Nephron (organoid): ENCODE measurements around the gene SLC28A3.

ENCODE experiments used
- H3K27ac Mint-ChIP-seq, 3 experiments: 2 replicates each; pipeline ENCODE4 v1.8.0; 2020; ENCODE audit warnings: mixed read lengths in 3 of 3, mild to moderate bottlenecking in 2 of 3, moderate library complexity in 1 of 3
- H3K27me3 Mint-ChIP-seq: 2 replicates; pipeline ENCODE4 v1.8.0; 2021; ENCODE audit warnings: low read depth, mild to moderate bottlenecking, moderate library complexity, mixed read lengths
- H3K36me3 Mint-ChIP-seq: 2 replicates; pipeline ENCODE4 v1.8.0; 2020; ENCODE audit warnings: low read depth, mixed read lengths
- H3K4me1 Mint-ChIP-seq: 2 replicates; pipeline ENCODE4 v1.8.0; 2020; ENCODE audit warnings: mixed read lengths
- H3K4me3 Mint-ChIP-seq, 3 experiments: 2 replicates each; pipeline ENCODE4 v1.8.0; 2020; ENCODE audit warnings: mild to moderate bottlenecking in 3 of 3, mixed read lengths in 3 of 3, moderate library complexity in 2 of 3
- H3K9me3 Mint-ChIP-seq: 2 replicates; pipeline ENCODE4 v1.8.0; 2020; ENCODE audit warnings: mixed read lengths
- TF ChIP-seq, protein P1 (sequence below), 3 experiments: fragments of 200-600 bp; sonication (generic); IDR thresholded peaks; one replicate each; pipeline ENCODE4 v1.5.0; 2021; ENCODE audit warnings: antibody characterized with exemption in 3 of 3; ENCODE audit not compliant: unreplicated experiment in 3 of 3

The SLC28A3 gene

DNA sequence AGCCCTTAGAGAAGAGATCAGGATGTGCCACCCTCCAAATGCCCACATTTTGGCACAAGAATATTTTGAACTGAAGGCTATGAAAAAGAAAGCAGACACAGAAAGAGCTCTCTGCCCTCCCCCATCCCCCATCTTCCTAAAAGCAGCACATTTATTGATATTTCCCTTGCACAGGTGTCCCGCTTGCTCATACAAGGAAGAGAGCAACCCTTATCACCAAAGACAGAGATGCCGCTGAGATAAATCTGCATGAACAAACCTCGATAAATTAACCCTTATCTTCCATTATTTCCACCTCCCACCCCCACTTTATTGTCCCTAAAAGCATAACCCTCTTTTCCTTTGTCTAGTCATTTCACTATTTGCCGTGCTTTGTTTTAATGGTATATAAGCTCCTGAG is 1.8 kb downstream of the SLC28A3 start:
- Mint-ChIP-seq H3K4me1 (peaks cover 7% of the 10 kb centered on the region), H3K27ac (no peak overlapping the region), H3K27me3 (peaks cover 4% of the 10 kb centered on the region), H3K9me3 (peaks cover 3% of the 10 kb centered on the region), H3K36me3 (no peaks in the 10 kb centered on the region), H3K4me3 (no peak overlapping the region)
- TF ChIP-seq, protein P1, sequence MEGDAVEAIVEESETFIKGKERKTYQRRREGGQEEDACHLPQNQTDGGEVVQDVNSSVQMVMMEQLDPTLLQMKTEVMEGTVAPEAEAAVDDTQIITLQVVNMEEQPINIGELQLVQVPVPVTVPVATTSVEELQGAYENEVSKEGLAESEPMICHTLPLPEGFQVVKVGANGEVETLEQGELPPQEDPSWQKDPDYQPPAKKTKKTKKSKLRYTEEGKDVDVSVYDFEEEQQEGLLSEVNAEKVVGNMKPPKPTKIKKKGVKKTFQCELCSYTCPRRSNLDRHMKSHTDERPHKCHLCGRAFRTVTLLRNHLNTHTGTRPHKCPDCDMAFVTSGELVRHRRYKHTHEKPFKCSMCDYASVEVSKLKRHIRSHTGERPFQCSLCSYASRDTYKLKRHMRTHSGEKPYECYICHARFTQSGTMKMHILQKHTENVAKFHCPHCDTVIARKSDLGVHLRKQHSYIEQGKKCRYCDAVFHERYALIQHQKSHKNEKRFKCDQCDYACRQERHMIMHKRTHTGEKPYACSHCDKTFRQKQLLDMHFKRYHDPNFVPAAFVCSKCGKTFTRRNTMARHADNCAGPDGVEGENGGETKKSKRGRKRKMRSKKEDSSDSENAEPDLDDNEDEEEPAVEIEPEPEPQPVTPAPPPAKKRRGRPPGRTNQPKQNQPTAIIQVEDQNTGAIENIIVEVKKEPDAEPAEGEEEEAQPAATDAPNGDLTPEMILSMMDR (IDR thresholded peaks at IDR 0.05; ENCODE audit: unreplicated experiment in 3 of 3) = no peak

DNA sequence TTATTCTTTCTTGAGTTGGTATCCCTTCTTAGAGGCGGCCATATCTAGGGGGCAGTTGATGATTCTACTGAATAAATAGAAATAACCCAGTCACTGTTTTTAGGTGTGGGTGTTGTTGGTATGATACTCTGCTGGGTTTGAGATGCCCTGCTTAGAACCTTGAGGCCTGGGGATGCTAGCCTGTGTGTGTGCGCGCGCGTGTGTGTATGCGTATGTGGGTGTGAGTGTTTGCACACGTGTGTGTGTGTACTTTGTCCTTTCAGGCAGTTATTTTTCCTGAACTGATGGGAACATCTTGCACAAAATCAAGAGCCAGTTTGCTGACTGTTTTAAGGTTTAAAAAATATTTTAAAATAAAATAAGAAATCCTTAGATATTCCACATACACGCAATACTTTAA is 3.3 kb downstream of the SLC28A3 start:
- no peak overlapping the region for H3K27ac Mint-ChIP-seq
- H3K4me1 Mint-ChIP-seq = peaks cover 7% of the 10 kb centered on the region
- no peaks in the 10 kb centered on the region for H3K36me3 Mint-ChIP-seq

DNA sequence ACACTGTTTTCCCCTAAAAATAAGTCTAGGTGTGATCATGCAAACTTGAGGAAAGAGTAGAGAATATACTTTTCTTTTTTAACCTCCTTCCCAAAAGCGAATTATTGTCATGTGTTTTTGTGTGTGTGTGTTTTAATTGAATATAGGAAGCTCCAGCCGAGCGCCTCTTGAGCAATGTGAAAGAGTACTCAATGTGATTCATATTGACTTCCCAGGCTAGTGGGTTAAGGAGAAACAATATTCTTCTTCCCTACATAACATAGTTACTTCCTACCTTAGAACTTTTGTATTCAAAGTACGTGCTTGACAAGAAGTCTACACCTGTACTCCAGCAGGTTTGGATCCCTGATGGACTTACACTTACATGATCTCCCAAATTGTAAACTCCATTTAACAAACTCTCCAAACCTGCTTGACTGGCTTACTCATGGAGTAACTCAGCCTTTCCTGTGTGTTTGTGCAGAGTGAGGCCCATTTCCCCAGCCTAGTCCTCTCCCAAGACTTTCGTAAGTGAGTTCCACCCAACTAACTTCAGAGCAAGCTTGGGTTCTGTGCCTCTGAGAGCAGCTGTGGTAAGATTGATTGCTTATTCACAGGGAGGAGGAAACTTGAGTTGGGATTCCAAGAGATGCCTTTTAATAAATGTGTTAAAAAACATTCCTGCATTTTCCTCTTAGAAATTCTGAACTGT is 9.3 kb downstream of the SLC28A3 start:
- H3K4me1 Mint-ChIP-seq = peaks cover 11% of the 10 kb centered on the region

More for the DNA sequence above, 3.3 kb downstream of the SLC28A3 start:
- peaks cover 4% of the 10 kb centered on the region for H3K27me3 Mint-ChIP-seq
- peaks cover 3% of the 10 kb centered on the region for H3K9me3 Mint-ChIP-seq
- no peak overlapping the region for H3K4me3 Mint-ChIP-seq
- TF ChIP-seq, protein P1 (IDR thresholded peaks at IDR 0.05; ENCODE audit: unreplicated experiment in 3 of 3) = no peak

DNA sequence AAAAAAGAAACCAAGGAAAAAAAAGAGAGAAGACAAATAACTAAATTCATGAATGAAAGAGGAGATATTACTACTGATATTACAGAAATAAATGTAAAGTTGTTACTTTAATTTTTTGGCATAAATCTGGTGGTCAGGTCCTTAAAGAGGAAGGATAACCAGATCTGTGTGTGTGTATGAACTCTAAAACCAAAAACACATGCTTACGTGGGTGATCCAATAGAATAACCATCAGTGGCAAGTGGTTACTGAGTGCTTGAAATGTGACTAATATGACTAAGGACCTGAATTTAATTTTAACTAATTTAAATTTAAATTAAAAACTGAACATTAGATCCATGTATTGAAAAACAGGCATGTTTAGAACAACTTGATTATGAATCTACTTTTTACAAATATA is 10.3 kb downstream of the SLC28A3 start:
- TF ChIP-seq, protein P1 (IDR thresholded peaks at IDR 0.05; ENCODE audit: unreplicated experiment in 3 of 3) = no peak
- Mint-ChIP-seq H3K27me3 (no peaks in the 10 kb centered on the region), H3K27ac (no peak overlapping the region), H3K9me3 (peaks cover 19% of the 10 kb centered on the region), H3K4me3 (no peak overlapping the region), H3K4me1 (peaks cover 11% of the 10 kb centered on the region), H3K36me3 (peaks cover 4% of the 10 kb centered on the region)

More for the DNA sequence above, 9.3 kb downstream of the SLC28A3 start:
- Mint-ChIP-seq H3K27ac (peak overlapping the region; percentile 67 to 89 (median 84)), H3K4me3 (no peak overlapping the region), H3K27me3 (no peaks in the 10 kb centered on the region), H3K9me3 (peaks cover 19% of the 10 kb centered on the region), H3K36me3 (peaks cover 4% of the 10 kb centered on the region)
- TF ChIP-seq, protein P1 (IDR thresholded peaks at IDR 0.05; ENCODE audit: unreplicated experiment in 3 of 3) = no peak

DNA sequence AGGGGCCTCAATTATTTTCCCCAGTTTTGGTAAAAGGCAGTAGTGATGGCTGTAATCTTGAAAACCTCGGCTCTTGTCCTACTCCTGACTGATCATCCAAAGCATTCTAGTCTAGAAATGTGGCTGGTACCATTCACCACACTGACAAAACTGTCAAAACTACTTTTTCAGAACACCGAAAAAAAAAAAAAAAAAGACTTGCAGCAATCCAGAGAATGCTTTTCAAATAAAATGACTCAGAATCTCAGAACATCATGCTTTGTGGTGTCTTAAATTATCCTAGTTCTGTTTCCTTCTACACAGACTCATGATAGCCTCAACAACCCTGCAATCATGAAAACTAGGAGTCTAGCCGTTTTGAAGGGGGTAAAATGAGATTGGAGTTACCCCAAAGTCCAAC is 13.4 kb downstream of the SLC28A3 start:
- H3K27me3 Mint-ChIP-seq = no peaks in the 10 kb centered on the region
- peaks cover 17% of the 10 kb centered on the region for H3K9me3 Mint-ChIP-seq
- H3K4me1 Mint-ChIP-seq = peaks cover 11% of the 10 kb centered on the region
- TF ChIP-seq, protein P1 (IDR thresholded peaks at IDR 0.05; ENCODE audit: unreplicated experiment in 3 of 3) = no peak
- H3K27ac Mint-ChIP-seq = no peak overlapping the region
- peaks cover 4% of the 10 kb centered on the region for H3K36me3 Mint-ChIP-seq
- H3K4me3 Mint-ChIP-seq = no peak overlapping the region
